Measurements from ENCODE around the gene HMCN2. TPM values are rescaled to one million over a fixed set of nuclear protein-coding genes. Genes with fewer than 3 reads are reported as not detected.

Gene HMCN2
- total RNA-seq, 1 donor from 2014 or later: 0.15 TPM

DNA sequence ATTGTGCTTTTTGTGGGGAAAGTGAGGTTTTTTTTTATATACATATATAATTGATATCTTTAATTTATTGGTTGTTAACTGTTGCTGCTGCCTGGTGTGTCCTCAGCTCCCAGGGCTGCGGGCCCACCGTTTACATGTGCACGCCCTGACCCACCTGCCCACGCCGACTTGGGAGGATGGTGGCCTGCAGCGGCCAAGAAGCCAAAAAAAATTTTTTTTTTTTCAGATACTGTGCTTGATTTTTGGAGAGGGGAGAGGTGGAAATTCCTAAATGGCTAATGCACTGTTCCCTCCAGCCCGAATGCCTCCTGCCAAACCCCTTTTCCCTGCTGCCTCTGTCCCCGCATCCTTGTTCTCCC lies 32.0 kb upstream of the HMCN2 start:
- H3K79me2 ChIP-seq (ENCODE audit: low read depth): no peaks in the 10 kb centered on the region
- TF ChIP-seq EZH2phosphoT487 (IDR thresholded peaks at IDR 0.05) (no peak), EZH2 (IDR thresholded peaks at IDR 0.05) (no peak)
- TF ChIP-seq, protein P1, sequence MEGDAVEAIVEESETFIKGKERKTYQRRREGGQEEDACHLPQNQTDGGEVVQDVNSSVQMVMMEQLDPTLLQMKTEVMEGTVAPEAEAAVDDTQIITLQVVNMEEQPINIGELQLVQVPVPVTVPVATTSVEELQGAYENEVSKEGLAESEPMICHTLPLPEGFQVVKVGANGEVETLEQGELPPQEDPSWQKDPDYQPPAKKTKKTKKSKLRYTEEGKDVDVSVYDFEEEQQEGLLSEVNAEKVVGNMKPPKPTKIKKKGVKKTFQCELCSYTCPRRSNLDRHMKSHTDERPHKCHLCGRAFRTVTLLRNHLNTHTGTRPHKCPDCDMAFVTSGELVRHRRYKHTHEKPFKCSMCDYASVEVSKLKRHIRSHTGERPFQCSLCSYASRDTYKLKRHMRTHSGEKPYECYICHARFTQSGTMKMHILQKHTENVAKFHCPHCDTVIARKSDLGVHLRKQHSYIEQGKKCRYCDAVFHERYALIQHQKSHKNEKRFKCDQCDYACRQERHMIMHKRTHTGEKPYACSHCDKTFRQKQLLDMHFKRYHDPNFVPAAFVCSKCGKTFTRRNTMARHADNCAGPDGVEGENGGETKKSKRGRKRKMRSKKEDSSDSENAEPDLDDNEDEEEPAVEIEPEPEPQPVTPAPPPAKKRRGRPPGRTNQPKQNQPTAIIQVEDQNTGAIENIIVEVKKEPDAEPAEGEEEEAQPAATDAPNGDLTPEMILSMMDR (IDR thresholded peaks at IDR 0.05): no peak
- no peaks in the 10 kb centered on the region for H3K27me3 ChIP-seq
- no peak overlapping the region for H3K4me3 ChIP-seq
- no peaks in the 10 kb centered on the region for H3F3A ChIP-seq (ENCODE audit: low read depth)
- no peaks in the 10 kb centered on the region for H3K9me3 ChIP-seq (ENCODE audit: low read depth)
- no peaks in the 10 kb centered on the region for H3K36me3 ChIP-seq
- Mint-ChIP-seq H3K4me1 (peaks cover 19% of the 10 kb centered on the region), H3K27me3 (ENCODE audit: insufficient read depth, low read depth) (no peaks in the 10 kb centered on the region), H3K36me3 (peaks cover 7% of the 10 kb centered on the region), H3K4me3 (no peak overlapping the region), H3K27ac (no peak overlapping the region), H3K9me3 (no peaks in the 10 kb centered on the region)
- H3K9ac ChIP-seq: no peak overlapping the region
- H3K4me1 ChIP-seq: no peaks in the 10 kb centered on the region
- no peaks in the 10 kb centered on the region for H4K20me1 ChIP-seq (ENCODE audit: low read depth)
- H2AFZ ChIP-seq (replicated peaks): no peak overlapping the region
- H3K4me2 ChIP-seq: no peak overlapping the region
- no peak for DNase-seq (ENCODE audit: low spot score)
- H3K27ac ChIP-seq: no peak overlapping the region

DNA sequence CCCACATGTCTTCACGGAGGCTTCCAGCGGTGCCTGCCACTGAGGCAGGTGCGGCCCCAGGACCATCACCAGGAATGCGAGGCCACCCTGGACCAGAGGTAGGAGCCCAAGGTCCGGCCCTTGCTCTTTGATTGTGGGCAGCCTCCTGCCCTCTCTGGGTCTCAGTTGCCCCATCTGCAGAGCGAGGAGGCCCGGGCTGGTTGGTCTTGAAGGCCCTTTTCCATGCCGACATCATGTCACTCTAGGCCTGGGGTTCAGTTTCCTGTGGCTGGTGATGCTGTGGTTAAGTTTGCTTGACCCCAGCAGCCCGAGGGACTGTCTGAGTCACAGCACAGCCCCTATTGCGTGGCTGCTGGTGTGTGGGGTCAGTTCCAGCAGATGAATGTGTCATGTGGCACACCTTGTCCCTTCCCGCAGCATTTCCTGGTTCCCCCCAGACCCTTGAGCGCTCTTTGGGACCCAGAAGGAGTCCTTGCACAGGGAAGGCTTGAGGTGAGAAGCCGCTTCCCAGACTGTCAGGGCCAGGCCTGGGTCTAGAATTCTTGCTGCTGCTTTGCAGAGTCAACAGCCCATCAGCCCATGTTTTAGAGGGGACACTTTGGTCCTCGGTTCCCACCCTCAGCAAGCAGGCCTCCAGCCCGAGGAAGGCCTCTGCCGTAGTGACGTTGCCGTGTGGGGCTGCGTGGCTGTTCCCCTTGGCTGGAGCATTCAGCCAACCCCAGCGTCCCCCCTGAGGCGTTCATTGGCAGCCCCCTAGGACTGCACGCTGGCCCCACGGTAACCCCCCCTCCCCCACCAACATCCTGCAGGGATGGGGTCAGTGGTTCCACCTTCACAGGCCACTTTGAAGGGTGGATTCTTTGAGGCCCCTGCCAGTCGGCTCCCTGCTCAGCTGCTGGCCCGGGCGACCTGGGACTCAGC lies 31.0 kb upstream of the HMCN2 start:
- no peak overlapping the region for H3K4me3 ChIP-seq
- H3K9ac ChIP-seq: no peak overlapping the region
- no peaks in the 10 kb centered on the region for H3F3A ChIP-seq (ENCODE audit: low read depth)
- H3K27ac ChIP-seq: no peak overlapping the region
- no peaks in the 10 kb centered on the region for H4K20me1 ChIP-seq (ENCODE audit: low read depth)
- no peak for DNase-seq (ENCODE audit: low spot score)
- H3K36me3 ChIP-seq: no peaks in the 10 kb centered on the region
- no peak overlapping the region for H3K27ac Mint-ChIP-seq
- H3K79me2 ChIP-seq (ENCODE audit: low read depth): no peaks in the 10 kb centered on the region
- H3K9me3 ChIP-seq (ENCODE audit: low read depth): no peaks in the 10 kb centered on the region
- no peaks in the 10 kb centered on the region for H3K4me1 ChIP-seq
- no peak overlapping the region for H3K4me2 ChIP-seq
- H3K27me3 ChIP-seq: no peaks in the 10 kb centered on the region
- no peak overlapping the region for H2AFZ ChIP-seq (replicated peaks)
- peaks cover 2% of the 10 kb centered on the region for H3K27me3 Mint-ChIP-seq (ENCODE audit: insufficient read depth, low read depth)
- TF ChIP-seq, protein P1 (IDR thresholded peaks at IDR 0.05): no peak
- TF ChIP-seq EZH2 (IDR thresholded peaks at IDR 0.05) (no peak), EZH2phosphoT487 (IDR thresholded peaks at IDR 0.05) (no peak)
- H3K4me1 Mint-ChIP-seq: peaks cover 20% of the 10 kb centered on the region
- H3K4me3 Mint-ChIP-seq: no peak overlapping the region
- no peaks in the 10 kb centered on the region for H3K9me3 Mint-ChIP-seq
- peaks cover 6% of the 10 kb centered on the region for H3K36me3 Mint-ChIP-seq

DNA sequence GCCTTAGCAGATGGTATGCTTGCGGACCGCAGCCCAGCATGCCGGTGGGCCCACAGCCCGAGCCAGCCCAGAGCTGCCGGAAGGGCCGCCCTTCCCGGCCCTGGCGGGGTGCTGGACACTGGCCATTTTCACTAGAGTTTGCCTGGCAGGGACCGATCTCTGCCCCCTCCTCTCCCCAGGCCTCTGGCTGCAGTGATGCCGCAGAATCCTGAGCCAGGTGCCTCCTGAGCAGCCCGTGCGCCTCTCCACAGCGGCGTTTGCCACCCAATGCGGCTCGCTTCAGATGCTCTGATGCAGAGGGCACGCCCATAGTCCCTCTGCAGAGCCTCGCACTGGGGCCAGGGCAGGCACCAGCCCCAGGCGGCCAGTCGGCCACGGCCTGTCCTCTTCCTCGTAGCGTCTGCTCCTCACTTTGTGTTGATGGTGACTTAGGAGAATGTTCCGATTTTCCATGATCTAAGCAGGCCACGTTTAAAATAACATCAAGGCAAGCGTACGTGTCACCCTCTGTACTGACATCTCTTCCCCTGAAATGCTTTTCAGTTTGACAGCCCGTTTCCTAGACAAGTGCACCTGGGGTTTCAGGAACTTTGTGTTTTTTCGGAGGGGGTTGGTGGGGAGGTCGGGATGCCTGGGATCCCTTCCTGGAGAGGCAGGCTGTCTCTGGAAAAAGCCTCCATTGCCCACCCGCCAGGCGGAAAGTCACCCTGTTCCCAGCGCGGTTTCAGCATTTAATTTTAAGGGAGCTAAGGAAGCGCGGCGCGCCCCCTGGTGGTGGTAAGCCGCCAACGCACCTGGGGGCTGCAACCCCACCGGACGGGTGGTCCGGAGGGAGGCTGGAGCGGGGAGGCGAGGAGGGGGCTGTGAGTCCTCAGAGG lies 29.8 kb upstream of the HMCN2 start:
- no peak overlapping the region for H3K27ac Mint-ChIP-seq
- Histone ChIP-seq H3K79me2 (ENCODE audit: low read depth) (no peaks in the 10 kb centered on the region), H3K27ac (no peak overlapping the region), H4K20me1 (ENCODE audit: low read depth) (no peaks in the 10 kb centered on the region), H3K4me1 (no peaks in the 10 kb centered on the region), H3K4me2 (no peak overlapping the region), H3K27me3 (no peaks in the 10 kb centered on the region), H3K4me3 (no peak overlapping the region), H3K36me3 (no peaks in the 10 kb centered on the region), H3F3A (ENCODE audit: low read depth) (no peaks in the 10 kb centered on the region), H3K9ac (no peak overlapping the region), H3K9me3 (ENCODE audit: low read depth) (no peaks in the 10 kb centered on the region), H2AFZ (replicated peaks) (no peak overlapping the region)
- TF ChIP-seq, protein P1 (IDR thresholded peaks at IDR 0.05): peak; percentile 96
- TF ChIP-seq EZH2 (IDR thresholded peaks at IDR 0.05) (no peak), EZH2phosphoT487 (IDR thresholded peaks at IDR 0.05) (no peak)
- no peak overlapping the region for H3K4me3 Mint-ChIP-seq
- H3K36me3 Mint-ChIP-seq: peaks cover 3% of the 10 kb centered on the region
- peaks cover 26% of the 10 kb centered on the region for H3K4me1 Mint-ChIP-seq
- H3K9me3 Mint-ChIP-seq: no peaks in the 10 kb centered on the region
- peak; percentile 87 for DNase-seq (ENCODE audit: low spot score)
- H3K27me3 Mint-ChIP-seq (ENCODE audit: insufficient read depth, low read depth): peaks cover 2% of the 10 kb centered on the region

All from neural progenitor cell (in vitro differentiated cells).